Endothelial cell of umbilical vein (primary cell): Measurements from ENCODE around the gene CLP1. TPM values are rescaled to one million over a fixed set of nuclear protein-coding genes. Genes with fewer than 3 reads are reported as not detected.

ENCODE experiments used
- BruUV-seq: library from RNA; stranded (reverse); fragments of 400-500 nt; replicated peaks from 2 replicates; lab custom pipeline; 2021; lab: Mats Ljungman, UMichigan
- CTCF ChIA-PET: fragments of 300-600, 350-600 bp; sonication (Branson Sonifier 250); formaldehyde crosslinking; loops from one replicate; lab custom pipeline; 2021; ENCODE audit warnings: antibody characterized with exemption, inconsistent platforms; lab: Charles Lee
- POLR2A ChIA-PET: fragments of 300-600, 350-600 bp; sonication (Branson Sonifier 250); formaldehyde crosslinking; loops from one replicate; lab custom pipeline; 2021; ENCODE audit warnings: antibody characterized with exemption, inconsistent platforms; lab: Charles Lee
- DNase-seq: peaks from one replicate; pipeline ENCODE4 v3.0.0-alpha.2; 2011; ENCODE audit warnings: low read depth, low spot score
- FAIRE-seq: peaks from 2 replicates; lab custom pipeline; 2011; peaks lifted over from hg19 to GRCh38; lab: Jason Lieb, UNC
- H2AFZ ChIP-seq: 2 replicates; pipeline ENCODE4 v1.6.0; 2012; ENCODE audit warnings: low read depth, low read length, control low read depth, inconsistent platforms
- H3K27ac ChIP-seq: 2 replicates; pipeline ENCODE4 v1.5.1; 2011; ENCODE audit warnings: low read depth, mild to moderate bottlenecking, control low read depth, low read length, moderate library complexity; ENCODE audit not compliant: insufficient read depth
- H3K27me3 ChIP-seq, 2 experiments: 2 replicates each; pipeline versions ENCODE4 v1.6.0 to v1.6.1; 2011; ENCODE audit warnings: low read length in 2 of 2, mixed read lengths in 1 of 2; ENCODE audit not compliant: control insufficient read depth in 2 of 2, insufficient read depth in 2 of 2
- H3K36me3 ChIP-seq, 2 experiments: 2 replicates in 1 of 2; 3 replicates in 1 of 2; pipeline ENCODE4 v1.5.1; 2011; ENCODE audit warnings: low read length in 2 of 2, mild to moderate bottlenecking in 1 of 2, moderate library complexity in 1 of 2; ENCODE audit not compliant: control insufficient read depth in 2 of 2, insufficient read depth in 2 of 2; ENCODE audit errors: extremely low read depth in 1 of 2
- H3K4me1 ChIP-seq: 3 replicates; pipeline ENCODE4 v1.5.1; 2011; ENCODE audit warnings: mild to moderate bottlenecking, low read length; ENCODE audit not compliant: control insufficient read depth, insufficient read depth; ENCODE audit errors: extremely low read depth
- H3K4me2 ChIP-seq: 2 replicates; pipeline ENCODE4 v1.6.1; 2011; ENCODE audit warnings: low read length, control low read depth, mixed read lengths; ENCODE audit not compliant: insufficient read depth
- H3K4me3 ChIP-seq, 3 experiments: fragments of 200-600 bp in 1 of 3; sonication (generic), shearing (Covaris generic) in 1 of 3; replicated peaks in 1 of 3; 2 replicates each; pipeline ENCODE4 v1.5.1; 2011 to 2016; ENCODE audit warnings: control low read depth in 3 of 3, low read length in 3 of 3, mild to moderate bottlenecking in 2 of 3, inconsistent platforms in 1 of 3, low read depth in 1 of 3, moderate library complexity in 1 of 3; ENCODE audit not compliant: insufficient read depth in 1 of 3
- H3K79me2 ChIP-seq: 2 replicates; pipeline ENCODE4 v1.6.0; 2012; ENCODE audit warnings: low read length, inconsistent platforms; ENCODE audit not compliant: control insufficient read depth, insufficient read depth
- H3K9ac ChIP-seq: replicated peaks from 2 replicates; pipeline ENCODE3; 2011; ENCODE audit warnings: low read length, control low read depth; ENCODE audit not compliant: insufficient read depth; ENCODE audit errors: extremely low read depth
- H3K9me1 ChIP-seq: replicated peaks from 3 replicates; pipeline ENCODE4 v1.6.0; 2011; ENCODE audit warnings: mild to moderate bottlenecking, low read length; ENCODE audit not compliant: control insufficient read depth, insufficient read depth; ENCODE audit errors: extremely low read depth
- H3K9me3 ChIP-seq: replicated peaks from 2 replicates; pipeline ENCODE4 v1.5.1; 2012; ENCODE audit warnings: low read length, inconsistent platforms; ENCODE audit not compliant: control insufficient read depth, insufficient read depth
- H4K20me1 ChIP-seq: replicated peaks from 2 replicates; pipeline ENCODE3; 2011; ENCODE audit warnings: mild to moderate bottlenecking, low read length; ENCODE audit not compliant: control insufficient read depth, insufficient read depth; ENCODE audit errors: extremely low read depth
- EZH2 ChIP-seq: IDR thresholded peaks from 2 replicates; pipeline ENCODE4 v1.6.1; 2012; ENCODE audit warnings: borderline replicate concordance, low read depth, mild to moderate bottlenecking, moderate library complexity, low read length, inconsistent platforms; ENCODE audit not compliant: severe bottlenecking
- FOS ChIP-seq: IDR thresholded peaks from 2 replicates; pipeline ENCODE4 v1.6.1; 2011; ENCODE audit warnings: mild to moderate bottlenecking, low read length, moderate library complexity, borderline replicate concordance; ENCODE audit not compliant: insufficient read depth
- GATA2 ChIP-seq: IDR thresholded peaks from 2 replicates; pipeline ENCODE4 v1.7.0; 2011; ENCODE audit warnings: low read depth, mild to moderate bottlenecking, moderate library complexity, mixed read lengths, low read length; ENCODE audit not compliant: insufficient read length, insufficient read depth
- JUN ChIP-seq: IDR thresholded peaks from 2 replicates; pipeline ENCODE4 v1.6.1; 2011; ENCODE audit warnings: borderline replicate concordance, low read depth; ENCODE audit not compliant: insufficient read length, insufficient read depth
- MYC ChIP-seq: IDR thresholded peaks from one replicate; pipeline ENCODE4 v1.6.1; 2011; ENCODE audit warnings: mild to moderate bottlenecking, low read depth, low read length
- POLR2A ChIP-seq: IDR thresholded peaks from 2 replicates; pipeline ENCODE4 v1.6.1; 2012; ENCODE audit warnings: low read depth, mild to moderate bottlenecking, control low read depth, low read length
- POLR2AphosphoS5 ChIP-seq: IDR thresholded peaks from 2 replicates; pipeline ENCODE4 v1.6.1; 2012; ENCODE audit warnings: low read depth, mild to moderate bottlenecking, control low read depth, low read length, moderate library complexity; ENCODE audit not compliant: insufficient read depth
- dilution Hi-C: fragments of 300-500 bp; cut with MboI; formaldehyde crosslinking; loops from one replicate; pipeline ENCODE4 v1.15.0; 2019; ENCODE audit warnings: low sequenced_read_pairs; ENCODE audit not compliant: extremely low pct_ligation_motif_present
- intact Hi-C: fragments of 100-400 bp; cut with micrococcal nuclease; formaldehyde crosslinking; loops from one replicate; pipeline ENCODE4 v1.10.0; 2022
- polyA plus RNA-seq, 4 experiments: library from polyadenylated mRNA; depleted of rRNA in 3 of 4; stranded (reverse) in 3 of 4; unstranded in 1 of 4; fragments of >200 nt; gene quantifications; 2 replicates each; pipeline versions ENCODE4 v1.2.1 to v1.2.3, GENCODE V29; 2011 to 2012; ENCODE audit warnings: missing spikeins in 1 of 4
- total RNA-seq: library from RNA; stranded (reverse); gene quantifications from 2 replicates; pipeline ENCODE4 v1.2.3, GENCODE V29; 2021
- TF ChIP-seq, protein P1 (sequence below), 2 donors: IDR thresholded peaks; 1 replicate in 1 of 2; 2 replicates in 1 of 2; pipeline ENCODE4 v1.5.1; 2011; ENCODE audit warnings: low read length in 2 of 2, mild to moderate bottlenecking in 2 of 2, moderate library complexity in 2 of 2, control low read depth in 1 of 2, inconsistent platforms in 1 of 2, low read depth in 1 of 2; ENCODE audit not compliant: insufficient read depth in 1 of 2; ENCODE audit errors: extremely low read depth in 1 of 2
- TF ChIP-seq, protein P2 (sequence below): IDR thresholded peaks from 2 replicates; pipeline ENCODE4 v1.6.1; 2011; ENCODE audit not compliant: insufficient read depth, insufficient read length

Gene CLP1
- total and polyA plus RNA-seq, 2 donors (not counting 3 experiments of a cell fraction or from before 2014, with no cell fraction given), result 17.9 to 20.8 TPM

DNA sequence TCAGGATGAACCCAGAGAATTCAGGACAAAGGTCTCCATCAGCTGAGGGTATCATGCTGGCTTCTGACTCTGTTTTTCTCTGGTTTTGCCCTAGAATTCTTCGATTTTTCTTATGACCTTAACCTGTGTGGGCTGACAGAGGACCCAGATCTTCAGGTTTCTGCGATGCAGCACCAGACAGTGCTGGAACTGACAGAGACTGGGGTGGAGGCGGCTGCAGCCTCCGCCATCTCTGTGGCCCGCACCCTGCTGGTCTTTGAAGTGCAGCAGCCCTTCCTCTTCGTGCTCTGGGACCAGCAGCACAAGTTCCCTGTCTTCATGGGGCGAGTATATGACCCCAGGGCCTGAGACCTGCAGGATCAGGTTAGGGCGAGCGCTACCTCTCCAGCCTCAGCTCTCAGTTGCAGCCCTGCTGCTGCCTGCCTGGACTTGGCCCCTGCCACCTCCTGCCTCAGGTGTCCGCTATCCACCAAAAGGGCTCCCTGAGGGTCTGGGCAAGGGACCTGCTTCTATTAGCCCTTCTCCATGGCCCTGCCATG lies 43.3 kb upstream of the CLP1 start:
- POLR2A ChIA-PET, result no interaction called here
- dilution Hi-C loops, result no loop called here

More for the DNA sequence above, 43.3 kb upstream of the CLP1 start:
- Histone ChIP-seq H3K36me3 (no peaks in the 10 kb centered on the region), H3K27ac (no peak overlapping the region), H3K79me2 (no peaks in the 10 kb centered on the region), H4K20me1 (no peaks in the 10 kb centered on the region), H3K9me3 (no peaks in the 10 kb centered on the region), H3K9ac (no peak overlapping the region), H3K27me3 (peaks cover 0 to 4% of the 10 kb centered on the region in 2 experiments), H3K4me1 (no peaks in the 10 kb centered on the region), H2AFZ (no peak overlapping the region), H3K9me1 (no peaks in the 10 kb centered on the region), H3K4me2 (no peak overlapping the region), H3K4me3 (no peak overlapping the region)
- CTCF ChIA-PET, result interaction anchor here (1.9 to 3.6 kb wide), 2 partner anchors 30 to 46 kb away, joined by 4 to 10 read pairs; partner anchors contain the start of gene UBE2L6
- BruUV-seq, result no TSS peak
- TF ChIP-seq POLR2A (no peak), MYC (no peak), FOS (no peak), GATA2 (no peak), POLR2AphosphoS5 (no peak), JUN (no peak), EZH2 (no peak)
- TF ChIP-seq, protein P1, sequence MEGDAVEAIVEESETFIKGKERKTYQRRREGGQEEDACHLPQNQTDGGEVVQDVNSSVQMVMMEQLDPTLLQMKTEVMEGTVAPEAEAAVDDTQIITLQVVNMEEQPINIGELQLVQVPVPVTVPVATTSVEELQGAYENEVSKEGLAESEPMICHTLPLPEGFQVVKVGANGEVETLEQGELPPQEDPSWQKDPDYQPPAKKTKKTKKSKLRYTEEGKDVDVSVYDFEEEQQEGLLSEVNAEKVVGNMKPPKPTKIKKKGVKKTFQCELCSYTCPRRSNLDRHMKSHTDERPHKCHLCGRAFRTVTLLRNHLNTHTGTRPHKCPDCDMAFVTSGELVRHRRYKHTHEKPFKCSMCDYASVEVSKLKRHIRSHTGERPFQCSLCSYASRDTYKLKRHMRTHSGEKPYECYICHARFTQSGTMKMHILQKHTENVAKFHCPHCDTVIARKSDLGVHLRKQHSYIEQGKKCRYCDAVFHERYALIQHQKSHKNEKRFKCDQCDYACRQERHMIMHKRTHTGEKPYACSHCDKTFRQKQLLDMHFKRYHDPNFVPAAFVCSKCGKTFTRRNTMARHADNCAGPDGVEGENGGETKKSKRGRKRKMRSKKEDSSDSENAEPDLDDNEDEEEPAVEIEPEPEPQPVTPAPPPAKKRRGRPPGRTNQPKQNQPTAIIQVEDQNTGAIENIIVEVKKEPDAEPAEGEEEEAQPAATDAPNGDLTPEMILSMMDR (IDR thresholded peaks at IDR 0.05; ENCODE audit: extremely low read depth in 1 of 2, insufficient read depth in 1 of 2, low read depth in 1 of 2, low read length in 2 of 2), result no peak
- TF ChIP-seq, protein P2, sequence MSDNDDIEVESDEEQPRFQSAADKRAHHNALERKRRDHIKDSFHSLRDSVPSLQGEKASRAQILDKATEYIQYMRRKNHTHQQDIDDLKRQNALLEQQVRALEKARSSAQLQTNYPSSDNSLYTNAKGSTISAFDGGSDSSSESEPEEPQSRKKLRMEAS, result no peak
- intact Hi-C loops, result no loop called here
- no peak for DNase-seq
- FAIRE-seq, result no peak
